Stimulated activated CD8-positive, alpha-beta memory T cell treated with anti-CD3 and anti-CD28 coated beads, Interleukin-15, amount 100 ng/mL, for 4 hours (primary cell): ENCODE results near the gene CCL11.

Source experiments
- DNase-seq, 2 donors: peaks; one replicate each; pipeline ENCODE4 v3.0.0-alpha.2; 2020; ENCODE audit warnings: low read depth in 2 of 2

The CCL11 gene

DNA sequence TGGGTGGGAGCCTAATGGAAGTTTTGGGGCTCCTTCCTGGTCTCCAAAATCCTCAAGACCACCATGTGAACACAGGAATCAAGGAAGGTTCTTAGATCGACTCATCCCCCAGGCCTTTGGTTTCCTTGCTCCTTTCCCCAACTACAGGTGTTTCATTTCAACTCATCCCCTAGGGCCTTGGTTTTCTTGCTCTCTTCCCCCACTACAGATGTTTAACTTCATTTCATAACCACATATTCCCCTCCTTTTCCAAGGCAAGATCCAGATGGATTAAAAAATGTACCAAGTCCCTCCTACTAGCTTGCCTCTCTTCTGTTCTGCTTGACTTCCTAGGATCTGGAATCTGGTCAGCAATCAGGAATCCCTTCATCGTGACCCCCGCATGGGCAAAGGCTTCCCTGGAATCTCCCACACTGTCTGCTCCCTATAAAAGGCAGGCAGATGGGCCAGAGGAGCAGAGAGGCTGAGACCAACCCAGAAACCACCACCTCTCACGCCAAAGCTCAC is at the start of gene CCL11:
CCL11 (plus strand) TSS at position 457 of the 507 bp plus-strand sequence. CDS start 67 bp downstream, outside the sequence.
- no peak for DNase-seq

DNA sequence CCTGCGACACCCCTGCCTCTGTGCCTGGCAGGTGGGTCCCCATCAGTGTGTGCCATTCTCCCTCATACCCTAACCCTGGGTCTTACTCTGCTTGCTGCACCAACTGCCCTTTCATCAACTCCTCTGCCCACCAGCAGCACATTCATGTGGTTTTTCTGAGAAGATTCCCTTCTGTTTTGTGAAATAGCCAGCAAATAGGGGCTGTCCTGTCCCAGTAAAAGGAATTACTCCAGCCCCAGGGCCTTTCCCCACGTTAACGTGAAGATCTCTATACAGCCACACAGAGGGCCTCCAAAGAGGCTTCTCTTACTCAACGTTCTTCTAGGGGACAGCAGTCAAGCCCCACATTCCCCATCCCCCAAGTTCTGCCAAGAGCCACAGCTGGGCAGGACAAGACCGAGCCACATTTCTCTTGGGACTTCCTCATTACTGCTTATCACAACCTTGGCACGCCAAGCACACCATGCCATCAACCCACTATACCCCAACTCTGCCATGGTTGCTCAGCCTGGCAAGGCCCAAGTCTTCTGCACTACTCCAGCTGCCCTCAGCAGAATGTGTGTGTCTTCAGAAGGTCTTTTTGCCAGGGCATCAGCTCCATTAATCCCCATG is 49.2 kb upstream of the CCL11 start:
- DNase-seq, result no peak

DNA sequence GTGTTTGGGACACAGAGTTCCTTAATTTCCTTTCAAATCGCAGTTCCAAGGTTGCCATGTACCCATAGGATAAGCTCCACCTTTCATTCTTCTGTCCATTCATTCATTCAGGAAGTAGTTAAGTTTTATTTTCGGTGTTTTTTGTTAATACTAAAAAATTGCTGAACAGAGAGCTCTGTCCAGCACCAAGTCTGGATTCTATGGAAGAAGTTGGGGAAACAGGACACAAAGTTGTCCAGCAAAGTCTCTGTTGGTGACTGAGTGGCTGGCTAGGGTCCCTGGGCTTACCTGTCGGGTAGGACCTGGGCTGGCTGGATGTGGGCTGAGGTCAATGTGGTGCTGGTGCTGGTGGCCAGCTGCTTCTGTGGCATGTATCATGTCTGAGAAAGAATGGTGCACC is 48.1 kb upstream of the CCL11 start:
- no peak for DNase-seq

DNA sequence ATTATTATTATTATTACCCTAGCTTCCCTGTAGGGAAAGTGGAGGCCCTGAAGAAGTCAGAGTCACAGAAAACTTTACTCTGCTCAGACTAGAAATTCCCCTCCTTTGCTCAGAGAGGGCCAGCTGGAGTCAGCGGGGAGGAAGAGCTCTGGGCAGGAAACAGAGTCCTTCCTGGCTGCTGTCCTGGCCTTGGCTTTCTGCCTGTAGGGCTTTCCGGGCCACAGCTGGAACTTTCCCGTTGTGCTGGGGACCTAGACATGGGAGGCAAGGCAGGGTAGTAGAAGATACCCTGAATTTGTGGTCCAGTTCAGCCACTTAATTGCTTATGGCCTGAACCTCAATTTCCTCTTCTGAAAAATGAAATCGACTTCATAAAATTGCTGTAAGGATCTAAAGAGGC is 44.5 kb upstream of the CCL11 start:
- DNase-seq, result no peak

DNA sequence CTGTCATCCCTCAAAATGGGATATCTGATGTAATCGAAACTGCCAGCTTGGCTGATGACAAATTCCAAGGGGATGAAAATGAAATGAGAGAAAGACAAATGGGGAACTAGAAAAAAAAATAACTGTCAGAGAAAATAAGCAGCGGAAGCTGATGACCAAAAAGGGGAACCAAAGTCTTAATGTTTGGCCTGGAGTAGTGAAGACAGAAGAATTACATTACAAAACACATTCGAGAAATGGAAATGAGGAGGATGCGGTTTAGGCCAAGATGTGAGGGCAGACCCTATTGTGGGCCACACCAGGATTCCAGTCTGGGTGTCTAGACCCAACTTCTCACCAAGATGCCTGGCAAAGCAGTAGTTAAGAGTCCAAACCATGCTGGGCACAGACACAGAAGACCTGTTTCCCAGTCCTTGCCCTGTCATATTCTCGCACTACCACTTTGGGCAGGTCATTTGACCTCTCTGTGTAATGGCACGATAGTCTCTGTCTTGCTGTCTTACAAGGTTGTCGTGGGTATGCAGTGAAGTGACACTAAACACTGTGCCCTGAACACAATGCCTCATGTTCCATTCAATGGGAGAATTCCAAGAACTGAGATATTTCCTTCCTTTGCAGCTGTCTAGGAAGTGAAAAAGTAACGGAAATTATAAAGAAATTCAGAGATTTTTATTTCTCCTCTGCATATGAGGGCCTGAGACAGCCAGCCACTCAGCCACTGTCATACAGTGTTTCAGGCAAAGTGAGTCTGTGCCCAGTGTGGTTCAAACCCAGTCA is 42.8 kb upstream of the CCL11 start:
- DNase-seq, result no peak

DNA sequence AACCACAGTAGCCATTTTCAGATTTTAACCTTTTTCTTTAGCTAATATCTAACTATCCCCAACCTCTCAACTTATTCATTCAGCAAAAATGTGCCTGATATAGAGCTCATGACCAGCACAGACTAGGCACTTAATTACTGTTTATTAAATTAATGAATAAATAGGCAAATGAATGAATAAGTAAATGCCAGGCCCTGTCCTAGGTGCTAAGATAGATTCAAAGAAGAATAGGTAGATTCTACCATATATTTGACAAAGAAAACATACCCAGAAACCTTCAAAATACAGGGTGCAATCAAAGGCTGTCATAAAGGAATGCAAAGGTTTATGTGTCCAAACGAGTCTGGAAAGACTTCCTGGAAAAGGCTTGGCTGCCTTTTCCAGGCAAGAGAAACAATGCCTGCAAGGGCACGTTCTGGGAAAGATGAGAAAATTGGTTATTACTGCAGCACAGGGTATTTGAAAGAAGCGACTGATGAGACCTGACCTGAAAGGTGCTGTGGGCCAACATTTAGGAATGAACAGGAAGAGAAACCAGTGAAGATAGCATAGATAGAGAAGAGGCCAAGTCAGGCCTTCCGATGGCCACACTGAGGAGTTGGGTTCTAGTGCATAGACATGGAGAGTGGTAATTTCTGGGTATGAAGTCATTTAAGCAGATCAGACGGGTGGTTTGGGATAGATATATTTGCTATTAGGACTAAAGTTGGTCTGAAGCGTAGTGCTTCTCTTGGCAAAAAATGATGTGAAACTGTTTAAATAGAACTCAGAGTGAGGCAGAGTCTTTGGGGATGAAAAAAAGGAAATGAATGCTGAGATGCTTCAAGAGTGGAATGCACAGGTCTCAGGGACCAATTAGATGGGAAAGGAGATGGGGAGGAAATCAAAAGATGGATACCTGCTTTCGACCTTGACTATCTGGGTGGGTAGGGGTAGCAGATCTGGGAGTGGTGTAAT is 41.9 kb upstream of the CCL11 start:
- DNase-seq, result no peak

DNA sequence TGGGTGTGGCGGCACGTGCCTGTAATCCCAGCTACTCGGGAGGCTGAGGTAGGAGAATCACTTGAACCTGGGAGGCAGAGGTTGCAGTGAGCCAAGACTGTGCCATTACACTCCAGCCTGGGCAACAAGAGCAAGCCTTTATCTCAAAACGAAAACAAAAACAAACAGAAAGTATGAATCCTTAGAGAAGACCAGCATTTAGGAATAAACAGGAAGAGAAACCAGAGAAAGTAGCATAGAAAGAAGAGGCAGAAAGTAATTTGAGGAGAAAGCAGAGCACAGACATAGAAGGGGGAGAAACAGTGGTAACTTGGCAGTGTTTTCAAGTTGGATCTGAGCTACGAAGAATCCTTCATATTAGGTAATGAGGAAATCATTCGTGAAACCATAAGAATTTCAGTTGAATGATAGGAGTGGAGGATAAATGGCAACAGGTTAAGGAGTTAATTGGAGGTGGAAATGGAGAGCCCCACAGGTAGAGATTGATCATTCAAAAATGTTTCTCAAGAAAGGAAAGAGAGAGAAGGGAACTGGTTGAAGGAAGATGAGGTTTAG is 40.1 kb upstream of the CCL11 start:
- DNase-seq, result no peak

DNA sequence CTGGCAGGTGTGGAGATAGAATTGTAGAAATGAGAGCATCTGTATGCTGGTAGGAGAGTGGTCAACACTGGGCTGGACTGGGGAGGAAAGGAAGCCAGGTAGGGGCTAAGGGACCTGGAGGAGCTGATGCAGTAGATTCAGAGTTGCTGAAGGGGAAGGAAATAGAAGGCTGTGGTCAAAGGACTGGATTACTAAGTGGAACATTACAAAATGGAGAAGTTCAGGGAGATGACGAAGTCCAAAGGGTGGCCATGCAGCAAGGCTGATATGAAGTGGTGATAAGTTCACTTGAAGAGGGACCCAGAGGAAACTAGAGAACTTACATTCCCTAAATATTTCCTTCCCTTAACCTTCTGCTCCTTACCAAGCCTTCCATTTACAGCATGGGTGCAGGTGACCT is 39.1 kb upstream of the CCL11 start:
- DNase-seq, result no peak

DNA sequence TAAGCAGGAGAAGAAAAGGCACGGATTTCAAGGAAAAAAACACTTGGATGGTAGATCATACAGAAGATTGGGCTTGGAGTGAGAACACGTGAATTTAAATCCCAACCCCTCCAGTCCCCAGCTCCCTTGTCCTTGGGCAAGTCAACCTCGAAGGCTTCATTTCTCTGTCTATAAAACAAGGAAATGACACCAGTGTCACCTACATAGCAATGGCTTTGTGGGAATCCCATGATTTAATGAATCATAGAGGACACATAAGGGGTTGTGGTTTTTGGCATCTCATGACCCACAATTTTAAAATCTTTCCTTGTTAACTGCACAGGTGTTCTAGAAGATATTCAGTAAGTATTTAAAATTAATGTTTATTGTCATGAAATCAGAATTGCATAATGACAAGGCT is 38.7 kb upstream of the CCL11 start:
- no peak for DNase-seq

DNA sequence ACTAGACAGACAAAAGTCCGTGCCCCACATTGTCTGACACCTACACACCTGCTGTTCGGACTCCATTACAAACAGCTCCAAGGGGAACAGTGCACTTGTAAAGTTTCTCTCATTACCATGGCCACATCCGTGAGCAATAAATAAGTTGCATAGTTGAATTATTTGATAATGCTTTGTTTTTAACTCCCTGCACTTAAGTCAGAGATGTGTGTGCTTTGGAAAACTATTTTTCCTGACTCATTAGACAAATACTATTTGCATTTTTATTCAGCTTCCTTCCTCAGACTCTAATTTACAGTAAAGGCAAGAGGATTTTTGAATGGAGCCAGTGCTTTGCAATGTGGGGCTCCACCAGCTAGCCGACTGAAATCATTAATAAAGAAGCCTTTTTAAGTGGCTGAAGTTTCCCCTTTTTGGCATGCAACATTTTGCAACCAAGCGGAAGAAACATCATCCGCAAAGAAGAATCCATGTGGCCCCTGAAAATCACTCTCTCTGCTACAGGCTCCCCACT is 37.0 kb upstream of the CCL11 start:
- DNase-seq, result no peak

DNA sequence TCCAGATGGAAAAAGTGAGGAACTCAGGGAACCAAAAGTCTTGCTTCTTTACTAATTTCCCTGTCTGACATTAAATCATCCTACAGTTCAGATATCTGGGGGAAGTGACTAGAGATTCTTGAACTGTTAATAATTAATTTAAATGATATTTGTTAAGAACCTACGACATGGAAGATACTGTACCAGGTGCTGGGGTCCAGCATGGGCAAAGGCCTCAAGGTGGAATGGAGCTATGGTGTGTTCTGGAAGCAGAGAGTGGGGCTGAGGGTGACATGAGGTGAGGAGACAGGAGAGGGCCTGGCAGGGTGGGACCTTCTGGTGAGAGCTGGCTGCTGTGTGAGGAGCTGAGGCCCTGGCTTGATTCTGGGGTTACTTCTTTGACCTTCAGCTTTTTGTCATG is 36.5 kb upstream of the CCL11 start:
- no peak for DNase-seq

DNA sequence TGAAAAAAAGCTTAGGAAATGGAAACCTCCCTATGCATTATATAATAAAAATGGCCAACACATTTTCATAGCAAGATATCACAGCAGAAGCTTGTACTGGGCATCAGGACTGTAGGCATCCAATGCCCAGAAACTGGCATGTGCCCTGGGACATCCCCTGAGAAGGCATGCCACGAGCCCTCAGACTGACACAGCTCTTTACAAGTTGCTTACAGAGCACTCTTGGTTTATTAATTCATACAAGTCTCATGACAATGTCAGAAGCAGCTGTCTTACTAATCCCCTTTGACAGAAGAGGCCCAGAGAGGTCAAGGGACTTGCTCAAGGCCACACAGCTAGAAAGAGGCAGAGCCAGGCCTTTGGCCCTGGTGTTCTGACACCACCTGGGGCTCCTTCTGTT is 36.1 kb upstream of the CCL11 start:
- no peak for DNase-seq

DNA sequence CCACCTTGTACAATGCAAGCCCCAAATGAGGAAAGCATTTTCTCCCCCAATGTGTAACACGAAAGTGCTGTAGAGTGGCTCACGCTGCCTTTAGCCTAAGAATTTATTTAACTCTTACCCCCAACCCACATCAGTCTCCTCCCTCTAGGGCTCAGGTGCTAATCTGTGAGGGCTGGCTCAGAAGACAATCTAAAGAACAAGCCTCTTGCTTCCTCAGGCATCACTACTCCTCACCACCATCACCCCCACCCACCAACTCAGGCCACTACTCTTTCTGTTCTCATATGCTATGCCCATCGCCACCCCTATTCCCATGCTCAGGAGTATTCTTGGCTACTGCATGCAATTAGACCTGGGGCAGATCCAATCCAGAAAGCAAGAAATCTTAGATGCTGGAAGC is 34.4 kb upstream of the CCL11 start:
- DNase-seq, result no peak

DNA sequence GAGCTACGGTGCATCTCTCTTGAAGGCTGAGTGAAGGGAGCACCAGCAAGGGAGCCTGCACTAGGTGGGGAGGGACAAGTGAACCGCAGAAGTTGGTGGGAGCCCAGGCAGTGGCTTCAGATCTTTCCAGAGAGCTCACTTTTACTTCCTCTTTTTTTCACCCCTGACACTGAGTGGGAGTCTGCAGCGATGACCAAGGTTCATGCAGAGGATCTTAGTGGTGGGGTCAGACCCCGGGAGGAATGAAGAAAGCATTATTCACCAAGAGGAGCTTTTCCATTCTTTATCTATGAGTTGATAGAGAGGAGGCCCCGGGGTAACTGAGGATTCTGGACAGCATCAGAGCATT is 33.5 kb upstream of the CCL11 start:
- no peak for DNase-seq

DNA sequence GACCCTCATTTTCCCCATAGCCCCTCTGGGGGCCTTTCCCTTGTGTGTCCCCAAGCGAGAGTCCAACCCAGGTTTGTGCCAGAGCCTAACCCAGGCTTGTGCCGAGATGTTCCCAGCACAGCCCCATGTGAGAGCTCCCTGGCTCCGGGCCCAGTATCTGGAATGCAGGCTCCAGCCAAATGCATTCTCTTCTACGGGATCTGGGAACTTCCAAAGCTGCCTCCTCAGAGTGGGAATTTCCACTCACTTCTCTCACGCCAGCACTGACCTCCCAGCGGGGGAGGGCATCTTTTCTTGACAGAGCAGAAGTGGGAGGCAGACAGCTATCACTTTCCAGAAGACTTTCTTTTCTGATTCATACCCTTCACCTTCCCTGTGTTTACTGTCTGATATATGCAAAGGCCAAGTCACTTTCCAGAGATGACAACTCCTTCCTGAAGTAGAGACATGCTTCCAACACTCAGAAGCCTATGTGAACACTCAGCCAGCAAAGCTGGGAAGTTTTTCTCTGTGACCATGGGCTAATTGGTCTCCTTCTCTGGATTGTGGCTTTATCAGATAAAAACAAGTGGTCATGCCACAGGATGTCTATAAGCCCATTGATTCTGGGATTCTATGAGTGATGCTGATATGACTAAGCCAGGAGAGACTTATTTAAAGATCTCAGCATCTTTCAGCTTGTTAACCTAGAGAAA is 33.0 kb upstream of the CCL11 start:
- no peak for DNase-seq

DNA sequence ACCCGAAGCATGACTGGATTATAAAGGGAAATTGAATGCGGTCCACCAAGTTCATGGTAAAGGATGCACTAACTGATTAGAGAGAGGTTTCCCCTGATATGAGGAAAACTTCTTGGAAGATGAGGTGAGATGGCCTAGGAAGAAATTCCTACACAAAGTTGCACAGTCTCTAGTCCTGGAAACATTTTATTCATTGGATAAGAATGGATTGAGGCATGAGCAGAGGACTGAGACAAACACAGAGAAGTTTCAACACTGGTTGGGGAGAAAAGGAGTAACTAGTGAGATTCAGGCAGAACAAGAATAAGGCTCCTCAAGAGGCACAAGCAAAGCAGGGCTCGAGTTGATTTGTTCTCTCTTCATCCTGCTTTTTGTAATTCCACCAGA is 32.4 kb upstream of the CCL11 start:
- DNase-seq, result no peak

DNA sequence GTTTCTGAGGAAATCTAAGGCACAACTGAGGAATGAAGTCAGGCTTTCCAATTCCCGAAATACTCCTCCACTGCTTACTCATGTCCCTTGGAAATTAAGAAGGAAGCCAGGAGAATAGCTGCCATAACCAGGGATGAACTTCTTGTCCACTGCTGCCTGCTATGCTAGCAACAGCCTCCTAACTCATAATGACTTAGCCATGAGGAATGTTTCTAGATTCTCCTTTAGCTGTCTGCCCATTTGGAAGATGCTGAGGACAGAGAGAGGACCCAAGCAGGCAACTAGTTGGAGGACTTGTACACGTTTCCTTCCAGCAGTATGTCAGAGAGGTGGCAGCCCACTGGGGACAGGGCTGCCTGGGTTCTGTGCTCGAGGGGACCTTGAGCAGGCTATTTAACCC is 31.4 kb upstream of the CCL11 start:
- no peak for DNase-seq

DNA sequence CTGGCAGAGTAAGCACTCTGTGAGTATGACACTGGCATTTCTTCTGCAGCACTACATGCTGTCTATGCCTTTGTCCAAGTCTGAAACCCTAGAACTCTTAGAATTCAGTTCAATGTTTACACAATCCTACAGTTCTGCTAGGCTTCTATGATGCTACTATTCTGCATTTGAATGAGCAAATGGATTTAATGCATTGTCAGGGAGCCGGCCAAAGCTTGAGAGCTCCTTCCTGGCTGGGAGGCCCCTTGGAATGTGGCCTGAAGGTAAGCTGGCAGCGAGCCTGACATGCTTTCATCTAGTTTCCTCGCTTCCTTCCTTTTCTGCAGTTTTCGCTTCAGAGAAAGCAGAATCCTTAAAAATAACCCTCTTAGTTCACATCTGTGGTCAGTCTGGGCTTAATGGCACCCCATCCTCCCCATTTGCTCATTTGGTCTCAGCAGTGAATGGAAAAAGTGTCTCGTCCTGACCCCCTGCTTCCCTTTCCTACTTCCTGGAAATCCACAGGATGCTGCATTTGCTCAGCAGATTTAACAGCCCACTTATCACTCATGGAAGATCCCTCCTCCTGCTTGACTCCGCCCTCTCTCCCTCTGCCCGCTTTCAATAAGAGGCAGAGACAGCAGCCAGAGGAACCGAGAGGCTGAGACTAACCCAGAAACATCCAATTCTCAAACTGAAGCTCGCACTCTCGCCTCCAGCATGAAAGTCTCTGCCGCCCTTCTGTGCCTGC is 30.7 kb upstream of the CCL11 start, which contains the start of gene CCL2:
CCL2 (plus strand) TSS at position 635 of the 730 bp plus-strand sequence; CDS start at position 700, 65 bp downstream.
- DNase-seq, result no peak

DNA sequence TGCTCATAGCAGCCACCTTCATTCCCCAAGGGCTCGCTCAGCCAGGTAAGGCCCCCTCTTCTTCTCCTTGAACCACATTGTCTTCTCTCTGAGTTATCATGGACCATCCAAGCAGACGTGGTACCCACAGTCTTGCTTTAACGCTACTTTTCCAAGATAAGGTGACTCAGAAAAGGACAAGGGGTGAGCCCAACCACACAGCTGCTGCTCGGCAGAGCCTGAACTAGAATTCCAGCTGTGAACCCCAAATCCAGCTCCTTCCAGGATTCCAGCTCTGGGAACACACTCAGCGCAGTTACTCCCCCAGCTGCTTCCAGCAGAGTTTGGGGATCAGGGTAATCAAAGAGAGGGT is 30.2 kb upstream of the CCL11 start:
- DNase-seq, result no peak

DNA sequence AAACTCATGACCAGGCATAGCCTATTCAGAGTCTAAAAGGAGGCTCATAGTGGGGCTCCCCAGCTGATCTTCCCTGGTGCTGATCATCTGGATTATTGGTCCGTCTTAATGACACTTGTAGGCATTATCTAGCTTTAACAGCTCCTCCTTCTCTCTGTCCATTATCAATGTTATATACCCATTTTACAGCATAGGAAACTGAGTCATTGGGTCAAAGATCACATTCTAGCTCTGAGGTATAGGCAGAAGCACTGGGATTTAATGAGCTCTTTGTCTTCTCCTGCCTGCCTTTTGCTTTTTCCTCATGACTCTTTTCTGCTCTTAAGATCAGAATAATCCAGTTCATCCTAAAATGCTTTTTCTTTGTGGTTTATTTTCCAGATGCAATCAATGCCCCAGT is 29.7 kb upstream of the CCL11 start:
- no peak for DNase-seq
